HG03565 (cell line): ENCODE measurements around the gene ABHD18.
"Not testable (repeated sequence)": the region's sequence is repeated elsewhere in the genome, so short reads cannot be mapped to it uniquely, and the experiment has no call there.

Experiments used
- ATAC-seq: cut with Tn5 transposase; IDR thresholded peaks from one replicate; pipeline ENCODE4 v1.9.1; 2021; ENCODE audit warnings: mild to moderate bottlenecking, moderate library complexity; ENCODE audit not compliant: unreplicated experiment

ABHD18 gene

DNA sequence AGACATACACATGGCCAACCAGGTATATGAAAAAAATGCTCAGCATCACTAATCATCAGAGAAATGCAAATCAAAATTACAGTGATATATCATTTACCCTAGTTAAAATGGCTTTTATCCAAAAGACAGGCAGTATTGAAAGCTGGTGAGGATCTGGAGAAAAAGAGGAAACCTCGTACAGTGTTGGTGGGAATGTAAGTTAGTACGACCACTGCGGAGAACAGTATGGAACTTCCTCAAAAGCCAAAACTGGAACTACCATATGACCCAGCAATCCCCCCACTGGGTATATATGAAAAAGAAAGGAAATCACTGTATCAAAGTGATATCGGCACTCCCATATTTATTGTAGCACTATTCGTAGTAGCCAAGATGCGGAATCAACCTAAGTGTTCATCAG, 23.4 kb downstream of the ABHD18 start:
- no peak for ATAC-seq

DNA sequence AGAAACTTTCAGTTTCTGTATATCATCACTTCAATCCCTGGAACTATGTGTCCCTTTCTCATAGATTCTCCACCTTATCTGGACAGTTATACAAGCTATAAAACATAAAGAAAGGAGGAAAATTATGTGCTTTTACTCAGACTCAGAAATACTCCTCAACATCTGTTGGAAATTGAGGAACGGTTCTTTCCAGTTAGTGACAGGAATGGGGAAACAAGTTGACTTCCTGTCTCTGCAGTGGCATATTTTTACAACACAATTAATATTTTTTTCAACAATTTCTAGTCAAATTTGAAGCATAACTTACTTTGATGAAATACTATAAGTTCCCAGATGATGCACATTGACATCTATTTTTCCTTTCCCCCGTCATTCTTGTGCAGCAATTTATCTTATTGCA, 27.9 kb downstream of the ABHD18 start:
- no peak for ATAC-seq

GRCh38 chr4:127995776-127996175, 30.6 kb downstream of the ABHD18 start:
- no peak for ATAC-seq

- ATAC-seq = not testable (repeated sequence)
Observed at GRCh38 chr4:127996521-127996920, 31.3 kb downstream of the ABHD18 start.

GRCh38 chr4:127997534-127998388, 32.6 kb downstream of the ABHD18 start:
- ATAC-seq = peak; percentile 99

- ATAC-seq = no peak
Observed at GRCh38 chr4:128006592-128006991, 41.4 kb downstream of the ABHD18 start.

DNA sequence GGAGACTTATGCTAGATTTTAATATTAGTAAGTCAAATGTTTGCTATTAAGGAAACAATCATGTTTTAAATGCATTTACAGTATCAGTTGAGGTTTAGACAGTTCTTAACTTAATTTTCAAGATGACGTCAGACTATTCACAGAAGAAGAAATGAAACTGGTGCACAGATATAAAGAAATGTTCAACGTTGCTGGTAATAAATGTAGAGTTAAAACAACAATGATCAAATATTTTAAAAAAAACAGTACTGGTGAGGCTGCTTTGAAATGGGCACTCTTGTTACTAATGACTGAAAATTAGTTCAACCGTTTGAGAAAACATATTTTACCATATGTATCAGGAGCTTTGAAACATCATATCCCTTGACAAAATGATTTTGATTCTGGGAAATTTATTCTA, 44.2 kb downstream of the ABHD18 start:
- ATAC-seq = no peak

- ATAC-seq = no peak
Observed at GRCh38 chr4:128025319-128025718, 60.1 kb downstream of the ABHD18 start.

DNA sequence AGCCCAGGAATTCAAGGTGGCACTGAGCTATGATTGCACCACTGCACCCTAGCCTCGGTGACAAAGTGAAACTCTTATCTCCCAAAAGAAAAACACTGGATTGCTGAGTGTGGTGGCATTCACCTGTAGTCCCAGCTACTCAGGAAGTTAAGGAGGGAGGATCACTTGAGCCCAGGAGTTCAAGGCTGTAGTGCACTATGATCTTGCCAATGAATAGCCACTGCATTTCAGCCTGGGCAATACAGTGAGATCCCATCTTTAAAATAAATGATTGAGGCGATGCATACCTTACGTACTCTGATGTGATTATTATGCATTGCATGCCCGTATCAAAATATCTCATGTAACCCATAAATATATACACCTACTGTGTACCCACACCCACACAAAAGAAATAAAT, 64.7 kb downstream of the ABHD18 start:
- ATAC-seq = no peak

DNA sequence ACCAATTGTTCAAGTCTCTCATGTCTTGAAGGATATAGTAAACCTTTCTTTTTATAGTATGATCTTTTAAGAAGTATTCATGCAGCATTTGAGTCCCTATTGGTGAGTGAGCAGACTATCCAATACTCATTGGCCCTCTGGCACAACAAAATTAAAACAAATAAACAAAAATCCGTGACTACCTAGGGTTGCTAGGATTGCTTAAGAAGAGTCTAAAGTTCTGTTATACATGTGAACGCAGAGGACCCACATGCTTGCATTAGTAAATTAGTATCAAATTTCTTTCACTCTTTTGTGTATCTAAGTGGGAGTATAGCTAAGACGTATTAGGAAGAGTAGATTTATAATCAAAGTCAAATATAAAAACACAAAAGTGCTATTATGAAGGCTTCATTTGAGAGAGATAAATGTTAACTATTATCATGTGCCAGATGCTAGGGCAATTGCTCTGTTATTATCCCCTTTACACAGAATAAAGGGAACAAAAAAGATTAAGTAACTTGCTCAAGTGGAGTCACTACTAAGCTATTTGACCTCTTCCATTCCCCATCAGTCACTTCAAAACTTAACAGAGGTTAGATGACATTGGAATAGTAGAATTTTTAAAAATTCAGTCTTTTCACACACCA, 66.7 kb downstream of the ABHD18 start:
- ATAC-seq = no peak

DNA sequence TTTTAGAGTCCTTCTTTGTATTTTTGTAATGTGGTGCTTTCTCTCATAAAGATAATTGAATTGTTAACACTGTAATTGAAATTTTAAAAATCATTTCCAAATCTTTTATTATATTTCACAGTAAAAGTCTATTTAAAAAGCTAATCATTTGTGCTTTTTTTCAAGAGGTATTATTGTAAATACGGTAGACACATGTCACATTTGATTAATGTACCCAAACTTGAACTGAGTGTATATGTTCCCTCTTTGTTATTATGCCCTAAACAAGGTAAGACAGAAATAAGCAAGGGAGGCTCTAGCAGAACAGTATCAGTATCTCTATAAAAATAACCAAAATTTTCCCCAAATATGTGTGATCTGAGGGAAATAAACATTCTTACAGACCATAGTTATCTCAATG, 74.4 kb downstream of the ABHD18 start:
- ATAC-seq = no peak

- not testable (repeated sequence) for ATAC-seq
Observed at GRCh38 chr4:128047019-128047418, 81.8 kb downstream of the ABHD18 start.

DNA sequence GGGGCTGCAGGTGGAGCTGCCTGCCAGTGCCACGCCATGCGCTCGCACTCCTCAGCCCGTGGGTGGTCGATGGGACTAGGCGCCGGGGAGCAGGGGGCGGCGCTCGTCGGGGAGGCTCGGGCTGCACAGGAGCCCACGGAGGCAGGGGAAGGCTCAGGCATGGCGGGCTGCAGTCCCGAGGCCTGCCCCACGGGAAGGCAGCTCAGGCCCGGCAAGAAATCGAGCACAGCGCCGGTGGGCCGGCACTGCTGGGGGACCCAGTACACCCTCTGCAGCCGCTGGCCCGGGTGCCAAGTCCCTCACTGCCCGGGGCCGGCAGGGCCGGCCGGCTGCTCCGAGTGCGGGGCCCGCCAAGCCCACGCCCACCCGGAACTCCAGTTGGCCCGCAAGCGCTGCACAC, 82.3 kb downstream of the ABHD18 start:
- ATAC-seq = not testable (repeated sequence)

GRCh38 chr4:128051229-128051628, 86.0 kb downstream of the ABHD18 start:
- ATAC-seq = not testable (repeated sequence)

- ATAC-seq = not testable (repeated sequence)
Observed at GRCh38 chr4:128054907-128055306, 89.7 kb downstream of the ABHD18 start.

DNA sequence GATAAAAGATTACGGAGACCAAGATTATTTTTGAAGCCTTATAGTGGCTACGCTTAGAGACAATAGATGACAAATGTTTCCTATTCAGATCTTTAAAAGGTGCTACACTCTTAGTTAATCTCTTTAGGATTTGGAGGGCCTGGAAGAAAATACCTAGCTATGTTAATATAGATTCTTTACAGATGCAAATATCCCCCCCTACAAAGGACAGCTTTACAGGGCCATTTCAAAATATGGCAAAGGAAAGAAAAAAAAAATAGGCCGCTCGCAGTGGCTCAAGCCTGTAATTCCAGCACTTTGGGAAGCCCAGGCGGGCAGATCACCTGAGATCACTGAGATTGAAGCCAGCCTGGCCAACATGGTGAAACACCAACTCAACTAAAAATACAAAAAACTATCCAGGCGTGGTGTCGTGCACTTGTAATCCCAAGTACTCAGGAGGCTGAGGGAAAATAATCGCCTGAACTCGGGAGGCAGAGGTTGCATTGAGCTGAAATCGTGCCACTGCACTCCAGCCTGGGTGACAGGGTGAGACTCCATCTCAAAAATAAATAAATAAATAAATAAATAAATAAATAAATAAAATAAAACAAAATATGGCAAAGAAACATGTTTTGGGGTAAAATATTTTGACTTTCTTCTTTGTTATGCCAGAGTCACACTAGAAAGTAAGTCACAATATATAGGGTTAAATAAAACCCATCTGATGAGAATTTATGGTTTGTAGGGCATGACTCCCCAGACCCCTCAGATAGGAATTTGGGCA, 90.4 kb downstream of the ABHD18 start:
- ATAC-seq = not testable (repeated sequence)

GRCh38 chr4:128056396-128056795, 91.2 kb downstream of the ABHD18 start:
- no peak for ATAC-seq

DNA sequence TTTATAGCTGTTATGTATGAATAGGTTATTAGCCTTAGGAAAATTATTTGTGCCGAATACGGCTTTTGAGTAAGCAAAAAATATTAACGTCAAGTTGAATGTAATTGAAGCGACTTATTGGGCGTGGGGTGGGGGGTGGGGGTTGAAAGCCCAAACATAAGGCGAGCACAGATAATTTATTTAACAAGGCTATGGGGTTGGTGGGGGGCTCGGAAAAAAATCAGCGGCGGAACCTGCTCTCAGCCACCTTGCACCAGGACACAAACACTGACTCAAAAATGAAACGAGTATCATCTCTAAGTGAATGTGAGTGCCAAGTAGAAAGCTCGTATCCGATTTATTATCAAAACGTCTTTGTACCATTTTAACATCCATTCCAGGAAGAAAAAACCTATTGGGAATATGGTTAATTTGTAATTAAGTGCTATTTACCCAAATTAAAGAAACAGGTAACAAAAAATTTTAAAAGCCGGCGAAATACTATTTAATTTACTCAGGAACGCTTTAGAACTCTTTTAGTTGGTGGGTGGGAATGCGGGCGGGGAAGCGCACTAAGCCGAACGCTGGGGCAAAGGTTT, 95.0 kb downstream of the ABHD18 start:
- ATAC-seq = no peak

DNA sequence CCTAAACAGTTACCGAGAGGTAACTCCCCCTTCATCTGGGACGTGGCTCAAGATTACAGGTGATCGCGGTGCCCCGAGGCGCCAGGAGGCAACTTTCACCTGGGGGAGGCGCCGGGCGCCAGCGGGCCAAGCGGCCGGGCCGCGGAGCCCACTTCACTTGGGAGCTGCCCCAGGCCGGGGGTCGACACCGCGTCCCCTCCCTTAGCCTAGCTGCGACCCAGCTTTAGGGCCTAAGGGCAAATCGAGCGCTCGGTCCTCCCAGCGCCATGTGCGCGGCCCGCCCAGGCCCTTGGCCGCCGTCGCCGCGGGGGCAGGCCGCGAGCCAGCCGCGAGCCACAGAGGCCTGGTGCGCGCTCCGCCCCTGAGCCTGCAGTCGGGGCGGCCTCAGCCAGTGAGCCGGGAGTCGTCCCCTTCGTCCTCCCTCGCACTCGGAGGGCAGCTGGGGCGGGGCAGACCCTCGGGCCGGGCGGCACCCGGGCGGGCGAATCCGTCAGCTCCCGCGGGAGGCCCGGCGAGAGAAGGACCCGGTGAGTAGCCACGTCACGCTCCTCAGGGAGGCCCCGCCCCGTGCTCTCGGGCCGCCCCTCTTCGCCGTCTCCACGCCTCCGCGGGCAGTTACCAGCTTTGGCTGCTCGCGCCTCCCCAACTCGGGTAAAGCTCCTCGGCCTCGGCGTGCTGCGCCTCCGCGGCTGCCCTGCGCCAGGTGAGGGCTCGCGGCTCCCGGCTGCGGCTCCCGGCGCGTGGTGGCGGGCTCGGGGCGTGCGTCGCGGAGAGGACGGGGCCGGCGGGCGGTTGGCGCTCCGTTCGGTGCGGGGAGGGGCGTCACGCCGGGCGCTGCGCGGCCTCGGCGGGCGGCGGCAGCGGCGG, 95.7 kb downstream of the ABHD18 start, which contains the start of gene LARP1B:
Gene LARP1B (plus strand): TSS at position 614 of the 867 bp plus-strand sequence. CDS start 13,640 bp downstream, outside the sequence.
- ATAC-seq = peak; percentile 84
